8988T (cell line): ENCODE measurements around the gene HPCA.
"Not testable (repeated sequence)": the region's sequence is repeated elsewhere in the genome, so short reads cannot be mapped to it uniquely, and the experiment has no call there.

Source experiments
- DNase-seq: peaks from one replicate; pipeline ENCODE4 v3.0.0; 2011

Gene HPCA

DNA sequence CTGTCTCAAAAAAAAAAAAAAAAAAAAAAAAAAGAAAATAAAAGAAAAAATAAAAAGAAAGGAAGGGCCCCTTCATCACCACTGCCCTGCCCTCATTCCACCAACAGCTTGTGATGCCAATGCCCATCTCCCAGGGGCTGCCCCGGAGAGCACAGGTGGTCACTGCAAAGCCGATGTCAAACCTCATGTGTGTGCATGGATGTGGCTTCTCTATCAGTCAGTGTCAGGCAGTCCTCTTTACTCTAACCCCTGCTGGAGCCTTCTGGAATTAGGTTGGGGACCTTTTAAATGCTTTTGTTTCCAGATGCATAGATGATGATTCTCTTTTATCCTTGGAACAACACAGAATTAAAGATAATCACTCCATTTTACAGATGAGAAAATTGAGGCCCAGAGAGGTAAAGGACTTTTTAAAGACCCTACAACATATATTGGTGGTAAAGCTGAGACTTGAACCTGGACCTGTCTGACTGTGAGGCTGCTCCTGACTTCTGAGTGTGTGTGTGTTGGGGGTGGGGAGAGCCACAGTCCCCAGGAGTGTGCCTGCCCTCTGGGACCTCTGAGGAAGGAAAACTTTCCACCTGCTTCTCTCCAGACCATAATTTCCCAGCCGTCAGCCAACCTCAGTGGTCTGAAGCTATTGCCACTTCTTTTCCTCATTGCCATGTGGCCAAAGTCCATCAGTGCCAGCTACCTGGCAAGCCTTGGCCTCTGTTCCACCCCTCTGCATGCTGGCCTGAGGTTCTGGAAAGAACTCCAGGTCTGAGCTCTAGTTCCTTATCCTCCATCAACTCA is 17.9 kb downstream of the HPCA start:
- no peak for DNase-seq

DNA sequence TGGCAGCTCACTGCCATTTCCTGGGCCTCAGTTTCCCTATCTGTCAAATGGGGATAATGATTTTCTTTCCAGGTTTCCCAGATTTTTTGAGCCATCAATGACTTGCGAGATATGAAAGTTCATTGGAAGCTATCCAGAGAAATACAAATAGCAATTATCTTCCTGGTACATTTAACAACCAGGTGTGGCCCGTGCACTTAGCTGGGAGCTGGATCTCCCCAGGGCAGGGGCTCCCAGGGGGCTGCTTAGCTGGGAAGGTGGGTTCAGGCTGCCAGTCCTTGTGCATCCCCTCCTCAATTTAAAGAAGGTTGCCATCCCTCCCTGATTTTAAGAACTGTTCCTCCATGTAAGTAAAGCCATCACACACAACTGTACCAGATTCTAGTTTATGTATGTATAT is 18.5 kb downstream of the HPCA start:
- DNase-seq, result no peak

DNA sequence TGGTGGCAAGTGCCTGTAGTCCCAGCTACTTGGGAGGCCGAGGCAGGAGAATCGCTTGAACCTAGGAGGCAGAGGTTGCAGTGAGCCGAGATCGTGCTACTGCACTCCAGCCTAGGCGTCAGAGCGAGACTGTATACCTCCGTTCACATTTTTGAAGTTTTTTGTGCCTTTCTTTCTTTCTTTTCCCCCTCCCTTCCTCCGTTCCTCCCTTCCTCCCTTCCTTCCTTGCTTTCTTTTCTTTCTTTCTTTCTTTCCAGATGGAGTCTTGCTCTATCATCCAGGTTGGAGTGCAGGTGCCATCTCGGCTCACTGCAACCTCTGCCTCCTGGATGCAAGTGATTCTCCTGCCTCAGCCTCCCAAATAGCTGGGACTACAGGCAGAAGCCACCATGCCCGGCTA is 19.3 kb downstream of the HPCA start:
- DNase-seq, result not testable (repeated sequence)

DNA sequence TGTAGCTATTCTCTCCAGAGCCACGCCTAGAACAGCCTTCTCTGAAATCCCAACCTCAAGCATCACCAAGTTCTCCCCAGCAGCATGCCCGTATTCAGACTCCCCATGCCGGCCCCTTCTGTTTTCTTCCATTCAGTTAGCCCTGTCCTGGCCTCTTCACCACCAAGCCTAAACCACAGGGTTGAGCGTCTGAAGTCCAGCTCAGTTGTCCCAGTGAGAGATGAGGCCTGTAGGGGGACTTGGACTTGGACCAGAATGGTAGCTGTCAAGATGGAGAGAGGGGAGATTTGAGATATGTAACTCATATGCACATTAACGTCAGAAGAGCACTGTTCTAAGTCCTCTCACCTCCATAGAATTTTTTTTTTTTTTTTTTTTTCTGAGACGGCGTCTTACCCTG is 20.4 kb downstream of the HPCA start:
- DNase-seq, result no peak

DNA sequence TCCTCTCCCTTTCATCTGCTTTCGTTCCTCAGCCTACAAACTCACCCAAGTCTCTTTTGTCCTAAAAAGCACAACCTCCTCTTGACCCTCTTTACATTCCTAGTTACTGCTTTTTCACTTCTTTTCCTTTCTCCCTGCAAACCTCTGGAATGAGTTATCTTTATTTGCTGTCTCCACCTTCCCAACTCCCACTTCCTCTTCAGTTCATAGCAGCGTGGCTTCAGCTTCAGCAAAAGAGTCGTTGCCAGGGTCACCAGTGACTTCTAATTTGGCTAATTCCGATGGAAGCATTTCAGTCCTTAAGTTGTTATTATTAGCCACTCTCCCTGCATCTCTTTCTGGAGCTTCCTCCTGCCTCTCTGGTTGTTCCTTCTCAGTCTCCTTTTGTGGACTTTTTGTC is 21.1 kb downstream of the HPCA start:
- no peak for DNase-seq

DNA sequence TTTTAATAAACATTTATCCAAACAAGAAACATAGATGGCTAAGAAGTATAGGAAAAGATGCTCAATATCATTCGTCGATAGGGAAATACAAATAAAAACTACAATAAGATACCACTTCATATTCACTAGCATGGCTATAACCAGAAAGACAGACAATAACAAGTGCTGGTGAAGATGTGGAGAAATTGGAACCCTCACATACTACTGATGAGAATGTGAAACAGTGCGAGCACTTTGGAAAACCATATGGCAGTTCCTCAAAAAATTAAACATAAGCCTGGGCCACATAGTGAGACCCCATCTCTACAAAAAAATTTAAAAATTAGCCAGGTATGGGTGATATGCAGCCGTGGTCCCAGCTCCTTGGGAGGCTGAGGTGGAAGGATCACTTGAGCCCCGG is 24.0 kb downstream of the HPCA start:
- no peak for DNase-seq

DNA sequence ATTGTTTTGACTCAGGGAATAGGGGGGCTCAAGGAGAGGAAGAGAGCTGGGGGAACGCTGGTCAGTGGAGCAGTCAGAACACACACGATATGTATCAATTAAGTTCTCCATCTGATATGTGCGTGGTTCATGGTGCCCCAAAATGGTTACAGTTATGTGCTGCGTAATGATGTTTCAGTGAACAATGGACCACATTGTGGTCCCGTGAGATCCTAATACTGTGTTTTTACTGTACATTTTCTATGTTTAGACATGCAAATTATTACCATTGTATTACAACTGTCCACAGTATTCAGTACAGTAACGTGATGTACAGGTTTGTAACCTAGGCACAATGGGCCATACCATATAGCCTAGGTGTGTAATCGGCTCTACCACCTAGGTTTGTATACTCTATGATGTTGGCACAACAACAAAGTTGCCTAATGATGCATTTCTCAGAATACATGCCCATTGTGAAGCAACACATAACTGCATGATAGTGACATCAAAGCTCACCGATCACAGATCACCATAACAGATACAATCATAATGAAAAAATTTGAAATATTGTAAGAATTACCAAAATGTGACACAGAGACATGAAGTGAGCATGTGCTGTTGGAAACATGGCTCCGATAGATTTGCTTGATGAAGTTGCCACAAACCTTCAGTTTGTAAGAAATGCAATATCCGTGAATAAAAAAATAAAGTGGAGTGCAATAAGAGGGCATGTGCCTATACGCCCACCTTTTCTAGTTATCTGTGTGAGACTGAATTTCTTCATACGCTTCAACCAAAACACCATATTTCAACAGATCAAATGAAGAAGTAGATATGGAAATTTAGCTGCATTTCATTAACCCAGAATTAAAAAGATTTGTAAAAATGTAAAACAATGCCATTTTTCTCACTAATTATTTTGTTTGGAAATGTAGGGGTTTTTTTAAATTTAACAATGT is 29.7 kb downstream of the HPCA start:
- no peak for DNase-seq

DNA sequence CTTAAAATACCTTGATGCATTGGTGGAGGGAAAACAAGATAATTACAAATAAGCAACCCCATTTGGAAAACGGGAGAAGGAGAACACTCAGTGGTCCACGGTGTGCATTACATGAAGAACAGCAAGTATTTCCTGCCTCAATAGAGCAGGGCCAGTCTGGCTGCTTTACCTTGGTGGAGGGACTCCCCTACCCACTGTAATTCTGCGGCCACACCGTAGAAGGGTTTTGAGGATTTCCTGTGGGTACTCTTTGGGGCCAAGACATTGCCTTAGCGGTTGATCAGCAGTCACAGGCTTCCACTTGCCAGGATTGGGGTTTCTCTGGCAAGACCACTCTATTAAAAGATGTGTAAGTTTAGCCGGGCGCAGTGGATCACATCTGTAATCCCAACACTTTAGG is 31.2 kb downstream of the HPCA start:
- no peak for DNase-seq

DNA sequence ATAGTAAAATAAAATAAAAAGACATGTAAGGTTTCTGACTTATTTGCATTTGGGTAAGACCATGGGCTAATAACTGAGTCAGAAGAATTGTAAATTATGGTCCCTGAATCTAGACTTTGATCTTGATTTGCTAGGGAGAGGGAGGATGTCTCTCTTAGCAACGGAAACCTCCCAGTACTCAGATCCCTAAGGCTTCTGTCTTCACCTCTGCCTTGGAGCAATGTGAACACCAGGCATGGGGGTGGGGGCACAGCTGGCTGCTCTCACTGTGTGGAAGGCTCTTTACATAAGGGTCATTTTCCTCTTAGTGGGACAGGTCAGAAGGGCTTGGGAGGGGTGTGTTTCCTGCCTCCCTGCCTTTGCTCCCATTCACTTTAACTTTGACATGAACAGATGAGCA is 31.9 kb downstream of the HPCA start:
- DNase-seq, result no peak

DNA sequence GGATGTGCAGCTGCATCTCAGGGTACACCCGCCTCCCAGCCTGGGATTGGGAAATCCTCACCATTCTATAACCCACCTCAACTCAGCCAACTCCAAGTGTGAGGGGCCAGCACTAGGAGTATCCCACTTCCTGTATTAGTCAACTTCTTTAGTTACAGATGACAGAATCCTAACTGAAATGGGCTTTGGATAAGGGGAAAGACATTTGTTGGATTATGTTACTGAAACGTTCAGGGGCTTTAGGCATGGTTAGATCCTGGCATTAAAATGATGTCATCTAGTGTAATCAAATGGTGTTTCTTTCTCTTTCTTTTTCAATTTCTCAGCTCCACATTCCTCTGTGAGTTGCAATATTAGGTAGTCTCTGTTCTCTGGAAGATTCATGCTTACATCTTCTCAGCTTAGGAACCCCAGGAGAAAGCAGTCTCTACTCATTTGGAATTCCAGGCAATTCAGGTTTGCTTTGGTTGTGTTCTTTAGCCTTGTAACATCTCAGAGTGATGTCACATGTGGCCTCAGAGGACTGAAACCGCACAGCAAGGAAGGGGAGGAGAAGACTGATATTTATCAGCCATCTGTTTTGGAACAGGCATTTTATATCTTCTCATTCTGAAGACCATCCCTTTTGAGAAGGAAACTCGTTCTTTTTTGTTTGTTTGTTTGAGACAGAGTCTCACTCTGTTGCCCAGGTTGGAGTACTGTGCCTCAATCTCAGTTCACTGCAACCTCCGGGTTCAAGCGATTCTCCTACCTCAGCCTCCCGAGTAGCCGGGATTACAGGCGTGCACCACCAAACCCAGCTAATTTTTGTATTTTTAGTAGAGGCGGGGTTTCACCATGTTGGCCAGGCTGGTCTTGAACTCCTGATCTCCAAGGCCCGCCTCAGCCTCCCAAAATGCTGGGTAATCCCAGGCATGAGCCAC is 33.8 kb downstream of the HPCA start:
- DNase-seq, result no peak

DNA sequence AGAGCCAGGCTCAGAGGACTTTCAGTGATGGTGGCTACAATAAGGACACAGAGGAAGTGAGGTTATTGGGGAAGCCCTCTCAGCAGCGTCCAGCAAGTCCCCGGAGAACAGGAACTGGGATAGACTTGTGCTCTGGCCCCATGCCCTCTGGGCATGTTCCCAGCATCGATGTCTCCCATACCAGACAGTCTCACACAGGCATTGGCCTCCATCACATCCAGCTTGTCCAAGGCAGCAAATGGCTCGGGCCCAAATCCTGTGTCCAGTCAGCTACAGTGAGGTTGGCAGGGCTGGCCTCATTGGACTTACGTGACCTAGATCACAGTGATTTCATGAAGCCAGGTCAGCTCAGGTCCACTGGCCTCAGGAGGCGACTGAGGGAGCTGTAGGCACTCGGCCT is 34.5 kb downstream of the HPCA start:
- DNase-seq, result no peak

DNA sequence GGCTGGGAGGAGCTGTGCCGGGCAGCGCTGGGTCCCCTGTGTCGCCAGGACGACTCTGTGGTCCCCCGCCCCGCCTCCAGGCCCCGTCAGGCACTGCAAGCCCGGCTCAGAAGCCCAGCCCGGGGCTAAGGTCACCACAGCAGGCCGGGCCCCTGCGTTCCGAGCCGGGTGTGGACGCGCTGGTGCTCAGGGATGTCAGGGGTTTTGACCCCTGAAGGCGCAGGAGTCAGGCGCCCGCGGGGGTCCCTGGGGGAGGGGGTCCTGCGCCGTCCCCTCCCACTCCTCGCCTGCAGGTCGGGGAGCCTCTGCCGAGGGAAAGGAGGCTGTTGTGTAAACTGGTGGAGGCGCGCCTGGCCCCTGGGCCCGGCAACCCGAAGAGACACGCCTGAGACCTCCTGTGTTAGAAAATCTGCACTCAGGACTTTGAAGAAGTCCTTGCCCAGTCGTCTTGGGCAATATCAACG is 38.6 kb downstream of the HPCA start:
- DNase-seq, result no peak

DNA sequence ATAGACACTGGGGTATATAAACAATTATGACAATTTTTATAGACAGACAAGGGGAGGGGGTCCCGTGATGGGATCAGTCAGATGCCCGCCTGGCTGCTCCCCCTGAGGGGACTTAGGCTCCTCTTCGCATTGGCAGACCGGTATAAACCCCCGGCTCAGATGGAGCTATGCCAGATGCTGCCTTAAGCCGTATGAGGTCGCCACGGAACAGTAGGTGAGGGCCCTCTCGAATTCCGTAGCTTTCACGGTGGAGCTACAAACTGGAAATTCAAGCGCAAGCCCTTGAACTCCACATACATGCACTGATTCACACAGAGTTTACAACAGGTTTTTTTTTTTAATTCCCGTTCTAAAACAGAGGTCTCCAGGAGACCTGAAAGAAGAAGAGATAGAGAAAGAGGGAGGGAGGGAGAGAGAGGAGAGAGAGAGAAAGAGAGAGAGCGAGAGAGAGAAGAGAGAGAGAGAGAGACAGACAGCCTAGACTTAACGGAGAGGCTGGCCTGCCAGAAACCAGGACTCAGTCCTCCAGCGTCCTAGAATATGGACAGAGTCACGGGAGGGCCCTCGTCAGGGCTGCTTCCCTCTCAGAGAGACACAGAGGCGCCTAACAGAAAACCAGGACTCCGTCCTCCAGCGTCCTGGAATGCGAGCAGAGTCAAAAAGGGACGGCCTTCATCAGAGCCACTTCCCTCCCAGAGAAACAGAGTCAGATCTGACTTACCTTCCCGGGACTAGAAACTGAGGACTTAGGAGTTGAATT is 39.3 kb downstream of the HPCA start:
- no peak for DNase-seq

DNA sequence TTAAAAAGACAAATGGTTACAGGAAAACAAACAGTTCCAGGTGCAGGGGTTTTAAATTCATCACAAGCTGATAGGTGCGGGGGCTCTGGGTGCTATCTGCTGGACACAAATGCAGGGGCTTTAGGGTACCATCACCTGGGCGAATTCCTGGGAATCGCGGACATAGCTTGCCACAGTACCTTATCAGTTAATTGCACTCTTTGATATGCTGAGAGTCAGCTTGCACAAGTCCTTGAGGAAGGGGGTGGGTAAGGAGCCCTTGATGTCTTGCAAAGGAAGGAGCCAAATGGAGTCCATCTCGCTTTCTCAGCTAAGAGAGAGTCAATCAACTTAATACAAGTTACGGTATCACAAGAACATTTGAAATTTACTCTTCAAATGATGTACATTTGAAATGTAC is 40.3 kb downstream of the HPCA start:
- no peak for DNase-seq

DNA sequence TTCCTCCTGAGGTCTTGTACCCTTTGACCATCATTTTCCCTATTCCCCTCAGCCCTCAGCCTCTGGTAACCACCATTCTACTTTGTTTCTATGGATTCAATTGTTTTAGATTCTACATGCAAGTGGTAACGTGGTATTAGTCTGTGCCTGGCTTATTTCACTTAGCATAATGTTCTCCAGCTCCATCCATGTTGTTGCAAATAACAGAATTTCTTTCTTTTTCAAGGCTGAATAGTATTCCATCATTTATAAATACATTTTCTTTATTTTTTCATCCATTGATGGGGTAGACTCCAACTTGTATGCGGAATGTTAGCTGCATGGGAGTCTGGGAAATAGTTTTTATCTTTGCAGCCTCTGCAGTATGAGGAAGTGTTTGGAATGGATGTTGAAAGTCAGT is 41.1 kb downstream of the HPCA start:
- no peak for DNase-seq

DNA sequence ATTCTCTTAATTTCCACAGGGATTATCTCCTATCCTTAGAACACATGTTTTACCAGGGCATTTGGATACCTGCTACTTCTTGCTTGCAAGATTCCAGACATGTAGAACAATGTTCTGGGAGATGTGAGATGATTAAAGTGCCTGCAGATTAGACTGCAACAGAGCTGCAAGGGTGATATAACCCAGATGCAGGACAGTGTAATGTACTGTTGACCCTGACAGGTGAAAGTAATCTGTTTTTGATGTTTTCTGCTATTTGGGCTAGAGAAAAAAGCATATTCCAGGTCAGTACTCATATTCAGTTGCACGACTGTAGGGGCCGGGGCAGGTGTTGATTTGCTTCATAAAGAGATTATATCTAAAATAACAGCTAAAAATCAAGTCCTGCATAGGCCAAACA is 42.0 kb downstream of the HPCA start:
- no peak for DNase-seq

DNA sequence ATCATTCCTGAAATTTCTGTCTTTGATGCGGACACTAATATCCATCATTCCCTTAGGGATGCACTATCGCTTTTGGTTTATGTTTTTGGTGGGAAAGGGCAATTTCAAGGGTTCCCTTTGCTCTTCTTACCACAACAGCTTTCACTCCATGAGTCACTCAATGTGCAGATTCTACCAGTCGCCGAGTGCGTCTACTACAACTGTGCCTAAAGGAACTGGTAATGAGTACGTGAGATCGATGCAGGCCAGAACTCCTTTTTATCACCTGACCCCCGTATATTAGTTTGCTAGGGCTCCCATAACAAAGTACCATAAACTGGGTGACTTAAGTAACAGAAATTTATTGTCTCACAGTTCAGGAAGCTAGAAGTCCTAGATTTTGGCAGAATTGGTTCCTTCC is 42.4 kb downstream of the HPCA start:
- DNase-seq, result no peak

DNA sequence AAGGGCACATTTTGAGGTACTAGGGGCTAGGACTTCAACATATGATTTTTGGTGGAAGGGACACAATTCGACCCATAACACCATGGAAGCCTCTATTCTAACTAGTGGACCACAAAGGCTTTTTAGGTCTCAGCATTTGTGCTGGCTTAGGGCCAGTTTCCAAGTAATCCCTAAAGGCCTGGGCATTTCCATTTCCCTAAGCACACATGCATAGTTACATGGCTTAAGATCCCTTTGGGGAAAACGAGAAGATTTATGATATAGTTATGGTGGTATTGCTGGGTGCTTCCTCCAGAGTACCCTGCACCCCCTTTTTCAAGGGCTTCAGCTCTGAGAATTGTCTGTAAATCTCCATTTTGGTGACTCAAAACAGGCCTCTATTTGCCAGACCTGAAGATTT is 43.1 kb downstream of the HPCA start:
- DNase-seq, result no peak

DNA sequence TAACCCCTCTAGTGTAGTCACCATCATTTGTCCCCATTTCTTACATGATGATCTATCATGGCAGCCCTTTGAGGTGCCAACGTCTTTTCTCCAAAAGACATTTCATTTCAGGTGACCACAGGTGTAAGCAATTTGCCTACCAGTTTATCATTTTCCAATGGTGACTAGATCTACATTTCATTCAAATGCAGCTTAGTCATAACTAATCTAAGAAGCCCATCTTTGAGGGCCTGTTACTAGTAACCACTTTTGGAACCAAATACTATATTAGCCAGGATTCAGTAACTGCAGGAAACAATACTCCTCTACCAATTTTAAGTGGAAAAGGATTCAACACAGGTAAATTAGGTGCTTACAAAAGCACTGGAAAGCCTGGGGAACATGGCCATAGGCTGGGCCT is 45.5 kb downstream of the HPCA start:
- no peak for DNase-seq

DNA sequence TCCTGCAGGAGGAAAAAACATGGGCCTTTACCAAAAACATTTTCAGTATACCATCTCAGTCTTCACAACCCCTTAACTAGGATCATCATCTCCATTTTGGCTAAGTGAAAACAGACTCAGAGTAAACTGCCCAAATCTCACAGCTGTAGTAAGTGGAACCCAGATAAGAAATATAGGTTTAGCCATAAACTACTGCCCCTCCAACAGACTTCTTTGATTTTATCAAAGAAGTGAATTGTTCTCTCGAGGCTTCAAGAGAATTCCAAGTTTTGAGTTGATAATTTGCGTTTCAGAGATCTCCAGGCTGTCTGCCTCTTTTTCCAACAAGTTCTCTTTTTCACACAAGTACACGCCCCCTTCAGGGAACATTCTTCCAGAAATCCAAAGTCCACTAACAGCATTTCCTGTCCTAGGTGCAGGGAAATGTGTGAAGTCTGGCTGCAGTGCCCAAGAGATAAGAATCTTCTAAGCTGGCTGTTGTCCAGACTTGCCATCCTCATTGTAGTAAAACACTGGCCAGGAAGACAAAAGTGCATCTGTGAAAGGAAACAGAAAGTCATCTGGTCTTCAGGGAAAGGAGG is 47.5 kb downstream of the HPCA start:
- no peak for DNase-seq

DNA sequence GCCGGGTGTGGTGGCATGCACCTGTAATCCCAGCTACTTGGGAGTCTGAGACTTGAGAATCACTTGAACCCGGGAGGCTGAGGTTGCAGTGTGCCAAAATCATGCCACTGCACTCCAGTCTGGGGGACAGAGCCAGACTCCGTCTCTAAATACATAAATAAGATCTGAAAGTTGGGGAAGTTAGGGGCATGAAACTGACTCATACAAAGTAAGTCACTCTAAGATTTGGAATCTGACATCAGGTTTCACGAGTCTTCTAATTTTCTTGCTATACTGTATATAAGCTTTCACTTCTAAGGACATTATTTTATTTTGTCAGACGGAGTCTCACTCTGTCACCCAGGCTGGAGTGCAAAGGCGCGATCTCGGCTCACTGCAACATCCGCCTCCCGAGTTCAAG is 48.2 kb downstream of the HPCA start:
- no peak for DNase-seq

DNA sequence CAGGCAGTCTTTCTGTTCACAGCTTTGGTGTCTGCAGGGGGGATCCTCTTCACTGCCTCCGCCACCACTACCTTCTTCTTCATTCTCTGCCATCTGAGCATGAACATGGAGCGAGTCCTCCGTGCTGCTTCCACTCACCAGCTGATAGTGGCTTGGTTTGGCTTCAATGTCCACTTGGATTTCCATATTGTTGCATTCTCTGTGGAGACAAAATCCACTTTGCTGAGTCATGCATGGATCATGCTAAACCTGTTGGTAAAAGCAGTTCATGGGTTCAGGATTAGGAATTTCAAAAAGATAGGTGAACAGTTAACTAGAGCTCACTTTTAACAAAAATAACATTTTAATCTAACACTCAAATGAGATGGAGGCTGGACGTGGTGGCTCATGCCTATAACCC is 50.8 kb downstream of the HPCA start:
- no peak for DNase-seq
